ENCODE data around the gene ZNF385D. TPM values are rescaled to one million over a fixed set of nuclear protein-coding genes. Genes with fewer than 3 reads are reported as not detected.

Gene ZNF385D
- total and polyA plus RNA-seq, 8 donors = 1.6 to 28.6 (median 17.5) TPM

GRCh38 chr3:21433751-21434150 lies 317.3 kb downstream of the ZNF385D start:
- Histone ChIP-seq H3K36me3 (no peaks in the 10 kb centered on the region), H3K9me3 (peaks cover 0 to 5% of the 10 kb centered on the region in 2 donors), H3K4me3 (no peak overlapping the region), H3K4me1 (no peaks in the 10 kb centered on the region), H3K27ac (no peak overlapping the region), H3K27me3 (no peaks in the 10 kb centered on the region)
- ATAC-seq (no peak), DNase-seq (no peak)
- intact Hi-C loops (cut with DNase I) = no loop called here
- TF ChIP-seq CTCF (IDR thresholded peaks at IDR 0.05) = no peak

- Histone ChIP-seq H3K4me1 (no peaks in the 10 kb centered on the region), H3K9me3 (no peaks in the 10 kb centered on the region), H3K36me3 (no peaks in the 10 kb centered on the region), H3K27ac (no peak overlapping the region), H3K4me3 (no peak overlapping the region), H3K27me3 (no peaks in the 10 kb centered on the region)
- intact Hi-C loops (cut with DNase I) = no loop called here
- no peak for TF ChIP-seq CTCF (IDR thresholded peaks at IDR 0.05)
- no peak for DNase-seq
- no peak for ATAC-seq
Observed at GRCh38 chr3:21426920-21427319, 324.1 kb downstream of the ZNF385D start.

GRCh38 chr3:21425715-21426114 lies 325.3 kb downstream of the ZNF385D start:
- Histone ChIP-seq H3K4me3 (no peak overlapping the region), H3K27me3 (no peaks in the 10 kb centered on the region), H3K9me3 (no peaks in the 10 kb centered on the region), H3K27ac (no peak overlapping the region), H3K4me1 (no peaks in the 10 kb centered on the region), H3K36me3 (no peaks in the 10 kb centered on the region)
- no peak for TF ChIP-seq CTCF (IDR thresholded peaks at IDR 0.05)
- intact Hi-C loops (cut with DNase I) = no loop called here
- DNase-seq (no peak), ATAC-seq (no peak)

- no peak overlapping the region for H3K4me3 ChIP-seq
- DNase-seq (peak in 1 of 4 donors; percentile 31), ATAC-seq (peak; percentile 35)
- no peaks in the 10 kb centered on the region for H3K36me3 ChIP-seq
- no peaks in the 10 kb centered on the region for H3K4me1 ChIP-seq
- no peak for TF ChIP-seq CTCF (IDR thresholded peaks at IDR 0.05)
- intact Hi-C loops (cut with DNase I) = no loop called here
- H3K9me3 ChIP-seq = no peaks in the 10 kb centered on the region
- no peak overlapping the region for H3K27ac ChIP-seq
- H3K27me3 ChIP-seq = no peaks in the 10 kb centered on the region
Observed at GRCh38 chr3:21421096-21421495, 329.9 kb downstream of the ZNF385D start.

- no peaks in the 10 kb centered on the region for H3K36me3 ChIP-seq
- TF ChIP-seq CTCF (IDR thresholded peaks at IDR 0.05) = no peak
- H3K27me3 ChIP-seq = no peaks in the 10 kb centered on the region
- no peak overlapping the region for H3K4me3 ChIP-seq
- H3K4me1 ChIP-seq = no peaks in the 10 kb centered on the region
- no peak for ATAC-seq
- intact Hi-C loops (cut with DNase I) = no loop called here
- no peak overlapping the region for H3K27ac ChIP-seq
- no peak for DNase-seq
- no peaks in the 10 kb centered on the region for H3K9me3 ChIP-seq
Observed at GRCh38 chr3:21417991-21418390, 333.0 kb downstream of the ZNF385D start.
